ENCODE results near the gene FBXL17. TPM values are rescaled to one million over a fixed set of nuclear protein-coding genes. Genes with fewer than 3 reads are reported as not detected.

FBXL17 gene
- total RNA-seq, 1 experiment from 2014 or later: 5.3 TPM

DNA sequence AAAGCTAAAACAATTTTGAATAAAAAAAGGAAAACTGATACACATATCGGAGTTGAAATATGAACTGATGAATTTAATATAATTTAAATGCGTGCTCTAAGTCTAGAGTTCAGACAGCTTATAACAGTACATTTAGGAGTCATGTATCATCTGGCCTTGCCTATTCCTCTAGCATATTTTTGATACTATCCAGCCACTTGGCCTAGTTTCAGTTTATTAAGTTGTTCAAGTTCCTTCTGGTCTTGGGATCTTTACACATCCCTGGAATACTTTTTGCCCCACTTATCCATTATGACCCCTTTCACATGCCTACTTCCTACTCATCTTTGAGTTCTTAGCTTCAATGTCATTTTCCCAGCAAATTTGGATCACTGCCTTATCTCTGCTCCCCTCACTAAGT, 518.8 kb downstream of the FBXL17 start:
- H3K4me2 ChIP-seq (ENCODE audit: insufficient read depth, insufficient read length, low read length): no peak overlapping the region
- H3K27me3 ChIP-seq (ENCODE audit: insufficient read depth, low read length): no peaks in the 10 kb centered on the region
- no peak overlapping the region for H3K4ac ChIP-seq (ENCODE audit: low read depth, low read length)
- no peak overlapping the region for H3K27ac ChIP-seq (ENCODE audit: insufficient read length, low read depth, low read length)
- no peak overlapping the region for H3K14ac ChIP-seq (ENCODE audit: insufficient read depth, low read length)
- no peaks in the 10 kb centered on the region for H4K20me1 ChIP-seq (ENCODE audit: control insufficient read depth, insufficient read depth, insufficient read length)
- H2BK12ac ChIP-seq (ENCODE audit: insufficient read length, low read depth, low read length): no peak overlapping the region
- no peaks in the 10 kb centered on the region for H3K9me3 ChIP-seq (ENCODE audit: control insufficient read depth, low read depth, low read length)
- no peak overlapping the region for H2AFZ ChIP-seq (ENCODE audit: low read length)
- no peak overlapping the region for H4K5ac ChIP-seq (ENCODE audit: insufficient read length, low read depth, low read length)
- no peak for DNase-seq
- H3K23ac ChIP-seq (ENCODE audit: insufficient read length, low read depth, low read length): no peak overlapping the region
- H2BK120ac ChIP-seq (ENCODE audit: low read depth, low read length, poor library complexity, severe bottlenecking): no peak overlapping the region
- no peak overlapping the region for H3K18ac ChIP-seq (ENCODE audit: insufficient read length, low read depth, low read length)
- H2BK20ac ChIP-seq (ENCODE audit: low read depth, low read length, poor library complexity, severe bottlenecking): no peak overlapping the region
- no CpG with 5 or more reads among the region's 2 CpGs for WGBS (ENCODE audit: extremely low coverage, insufficient read length, low lambda C conversion rate)
- TF ChIP-seq, protein P1, sequence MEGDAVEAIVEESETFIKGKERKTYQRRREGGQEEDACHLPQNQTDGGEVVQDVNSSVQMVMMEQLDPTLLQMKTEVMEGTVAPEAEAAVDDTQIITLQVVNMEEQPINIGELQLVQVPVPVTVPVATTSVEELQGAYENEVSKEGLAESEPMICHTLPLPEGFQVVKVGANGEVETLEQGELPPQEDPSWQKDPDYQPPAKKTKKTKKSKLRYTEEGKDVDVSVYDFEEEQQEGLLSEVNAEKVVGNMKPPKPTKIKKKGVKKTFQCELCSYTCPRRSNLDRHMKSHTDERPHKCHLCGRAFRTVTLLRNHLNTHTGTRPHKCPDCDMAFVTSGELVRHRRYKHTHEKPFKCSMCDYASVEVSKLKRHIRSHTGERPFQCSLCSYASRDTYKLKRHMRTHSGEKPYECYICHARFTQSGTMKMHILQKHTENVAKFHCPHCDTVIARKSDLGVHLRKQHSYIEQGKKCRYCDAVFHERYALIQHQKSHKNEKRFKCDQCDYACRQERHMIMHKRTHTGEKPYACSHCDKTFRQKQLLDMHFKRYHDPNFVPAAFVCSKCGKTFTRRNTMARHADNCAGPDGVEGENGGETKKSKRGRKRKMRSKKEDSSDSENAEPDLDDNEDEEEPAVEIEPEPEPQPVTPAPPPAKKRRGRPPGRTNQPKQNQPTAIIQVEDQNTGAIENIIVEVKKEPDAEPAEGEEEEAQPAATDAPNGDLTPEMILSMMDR (conservative IDR thresholded peaks at IDR 0.05): no peak
- no peaks in the 10 kb centered on the region for H3K23me2 ChIP-seq (ENCODE audit: insufficient read length, low read depth, low read length, poor library complexity, severe bottlenecking)
- Mint-ChIP-seq H3K4me1 (peaks cover 14 to 16% of the 10 kb centered on the region in 2 experiments), H3K36me3 (ENCODE audit: insufficient read depth in 1 of 3, low read depth in 3 of 3) (no peaks in the 10 kb centered on the region), H3K4me3 (no peak overlapping the region), H3K27ac (no peak overlapping the region), H3K27me3 (ENCODE audit: low read depth) (no peaks in the 10 kb centered on the region; the same call in 1 of the 2 replicates), H3K9me3 (no peaks in the 10 kb centered on the region)
- H2BK15ac ChIP-seq (ENCODE audit: low read depth, low read length): no peak overlapping the region
- H3K56ac ChIP-seq (ENCODE audit: insufficient read length, low read depth, low read length): no peak overlapping the region
- H3T11ph ChIP-seq (ENCODE audit: low read length): no peak overlapping the region
- no peak overlapping the region for H2BK5ac ChIP-seq (ENCODE audit: insufficient read length, low read length)
- no peaks in the 10 kb centered on the region for H3K79me2 ChIP-seq (ENCODE audit: insufficient read depth, low read length)
- no peaks in the 10 kb centered on the region for H3K79me1 ChIP-seq (ENCODE audit: insufficient read depth, low read depth, low read length, poor library complexity, severe bottlenecking)
- 0 out of 2 replicates have a peak, but pooled peaks cover 2% of the 10 kb centered on the region for H3K4me1 ChIP-seq (ENCODE audit: insufficient read depth, low read length)
- no peak overlapping the region for H4K91ac ChIP-seq (ENCODE audit: insufficient read length, low read depth, low read length)
- no peak overlapping the region for H3K9ac ChIP-seq (ENCODE audit: extremely low read depth, insufficient read length, low read length)
- no peak overlapping the region for H2AK5ac ChIP-seq (ENCODE audit: insufficient read length, low read length)
- H4K8ac ChIP-seq (replicated peaks; ENCODE audit: insufficient read length, low read depth, low read length): no peak overlapping the region
